Breast epithelium (tissue), 3 donors: ENCODE data around the gene HP.

Experiments
- CTCF ChIP-seq, 3 donors: fragments of 450-650 bp; IDR thresholded peaks; one replicate each; pipeline ENCODE4 v1.5.1; 2016 to 2017; ENCODE audit warnings: antibody characterized with exemption in 3 of 3, mild to moderate bottlenecking in 3 of 3, moderate library complexity in 3 of 3
- POLR2A ChIP-seq: fragments of 450-650 bp; IDR thresholded peaks from one replicate; pipeline ENCODE4 v1.6.1; 2016; ENCODE audit warnings: antibody characterized with exemption, mild to moderate bottlenecking, moderate library complexity
- POLR2AphosphoS5 ChIP-seq, 3 donors: sonication (generic); formaldehyde crosslinking; IDR thresholded peaks; one replicate each; pipeline ENCODE4 v1.6.1; 2017; ENCODE audit warnings: antibody characterized with exemption in 3 of 3

DNA sequence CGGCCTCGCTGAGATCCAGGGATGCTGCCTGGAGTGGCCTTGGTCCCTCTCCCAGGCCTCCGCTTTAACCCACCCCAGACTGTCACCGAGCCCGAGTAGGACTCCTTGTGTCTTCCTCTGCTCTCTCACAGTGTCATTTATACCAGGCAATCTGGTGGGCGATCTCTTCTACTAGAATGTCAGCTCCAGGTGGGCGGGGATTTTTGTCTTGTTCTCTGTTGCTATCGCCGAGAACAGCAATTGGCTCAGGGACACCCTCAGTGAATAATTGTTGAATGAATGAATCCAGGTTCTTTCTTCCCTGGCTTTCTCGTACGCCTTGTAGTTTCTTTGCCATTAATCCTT, 39.9 kb downstream of the HP start:
- TF ChIP-seq CTCF (IDR thresholded peaks at IDR 0.05): no peak
- TF ChIP-seq POLR2A: no peak
- no peak for TF ChIP-seq POLR2AphosphoS5 (IDR thresholded peaks at IDR 0.05)
